ENCODE results near the gene SMAD3.
A peak's percentile ranks its signal among the peaks of the same experiment; 100 is the strongest.
"Not testable (repeated sequence)": the region's sequence is repeated elsewhere in the genome, so short reads cannot be mapped to it uniquely, and the experiment has no call there.

SMAD3 gene

DNA sequence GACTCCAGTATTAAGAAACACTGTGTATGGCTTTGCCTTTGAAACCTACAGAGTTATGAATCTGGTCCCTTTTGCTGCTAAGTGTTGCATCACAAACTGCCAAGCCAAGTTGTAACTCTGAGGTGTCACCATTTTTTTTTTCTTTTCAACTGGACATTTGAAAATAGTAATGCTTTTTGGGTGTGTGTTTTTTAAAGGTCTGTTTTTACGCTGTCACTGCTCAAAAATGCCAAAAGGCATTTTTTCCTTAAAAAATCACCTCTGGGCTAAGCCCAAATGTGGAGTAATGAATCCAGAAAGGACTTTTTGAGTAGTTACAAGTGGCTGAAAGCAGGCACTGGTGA, 9.5 kb downstream of the SMAD3 start:
- Mint-ChIP-seq H3K9me3 (no peaks in the 10 kb centered on the region), H3K4me3 (no peak overlapping the region), H3K36me3 (ENCODE audit: low read depth) (peaks cover 11% of the 10 kb centered on the region), H3K27me3 (peaks cover 9% of the 10 kb centered on the region), H3K4me1 (ENCODE audit: low read depth) (peaks cover 52% of the 10 kb centered on the region), H3K27ac (peak overlapping the region; percentile 69)
- intact Hi-C loops (cut with micrococcal nuclease) = no loop called here

DNA sequence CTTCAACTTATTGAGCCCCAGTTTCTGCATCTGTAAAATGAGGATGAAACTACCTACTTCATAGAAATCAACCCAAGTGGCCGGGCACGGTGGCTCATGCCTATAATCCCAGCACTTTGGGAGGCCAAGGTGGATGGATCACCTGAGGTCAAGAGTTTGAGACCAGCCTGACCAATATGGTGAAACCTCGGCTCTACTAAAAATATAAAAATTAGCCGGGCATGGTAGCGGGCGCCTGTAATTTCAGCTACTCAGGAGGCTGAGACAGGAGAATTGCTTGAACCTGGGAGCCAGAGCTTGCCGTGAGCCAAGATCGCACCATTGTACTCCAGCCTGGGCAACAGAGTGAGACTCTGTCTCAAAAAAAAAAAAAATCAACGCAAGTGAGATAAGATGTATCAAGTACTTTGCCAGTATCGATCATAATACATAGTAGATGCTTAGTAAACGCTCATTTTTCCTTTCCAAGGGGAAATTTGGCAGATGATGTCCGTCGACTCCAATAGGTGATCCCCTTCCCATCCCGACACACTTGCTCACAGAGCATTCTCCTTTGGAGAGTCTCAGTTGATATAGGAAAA, 10.2 kb downstream of the SMAD3 start:
- H3K9me3 Mint-ChIP-seq; H3K4me3 Mint-ChIP-seq; intact Hi-C loops (cut with micrococcal nuclease); H3K27ac Mint-ChIP-seq: not testable (repeated sequence)
- H3K4me1 Mint-ChIP-seq (ENCODE audit: low read depth) = peaks cover 60% of the 10 kb centered on the region
- peaks cover 11% of the 10 kb centered on the region for H3K27me3 Mint-ChIP-seq
- peaks cover 11% of the 10 kb centered on the region for H3K36me3 Mint-ChIP-seq (ENCODE audit: low read depth)

DNA sequence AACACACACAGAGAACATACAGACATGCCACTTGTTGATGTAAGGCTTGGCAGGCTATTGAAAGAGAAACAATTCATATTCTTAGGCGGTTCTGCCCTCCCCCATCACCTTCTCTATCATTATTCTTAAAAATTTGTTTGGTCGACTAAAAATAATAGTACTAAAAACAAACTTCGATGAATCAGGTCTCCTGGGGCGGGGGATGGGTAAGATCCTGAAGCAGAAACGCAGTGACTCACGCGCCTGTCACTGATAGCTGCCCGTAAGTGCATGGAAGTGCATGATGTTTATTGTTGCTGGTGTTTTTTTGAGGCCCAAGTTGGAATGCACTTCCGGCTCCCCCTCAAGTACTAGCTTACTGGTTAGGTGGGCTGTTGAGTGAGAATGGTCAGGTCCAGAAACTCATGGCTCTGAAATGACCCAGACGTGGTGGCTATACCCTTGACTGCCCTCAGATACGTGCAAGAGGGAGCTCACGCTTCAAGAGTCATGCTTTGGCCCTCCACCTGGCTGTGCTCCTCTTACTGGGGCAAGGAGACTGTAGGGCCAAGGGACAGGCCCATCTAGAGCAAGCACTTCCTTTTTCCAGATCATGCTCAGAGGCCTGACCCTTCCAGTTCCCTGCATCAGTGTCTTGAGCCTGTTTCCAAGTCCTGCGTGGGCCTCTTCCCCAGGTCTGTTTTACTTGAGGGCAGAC, 10.9 kb downstream of the SMAD3 start:
- H3K4me1 Mint-ChIP-seq (ENCODE audit: low read depth) = peaks cover 66% of the 10 kb centered on the region
- no peak overlapping the region for H3K4me3 Mint-ChIP-seq
- no peaks in the 10 kb centered on the region for H3K9me3 Mint-ChIP-seq
- intact Hi-C loops (cut with micrococcal nuclease) = no loop called here
- no peak overlapping the region for H3K27ac Mint-ChIP-seq
- peaks cover 5% of the 10 kb centered on the region for H3K36me3 Mint-ChIP-seq (ENCODE audit: low read depth)
- H3K27me3 Mint-ChIP-seq = peaks cover 7% of the 10 kb centered on the region

DNA sequence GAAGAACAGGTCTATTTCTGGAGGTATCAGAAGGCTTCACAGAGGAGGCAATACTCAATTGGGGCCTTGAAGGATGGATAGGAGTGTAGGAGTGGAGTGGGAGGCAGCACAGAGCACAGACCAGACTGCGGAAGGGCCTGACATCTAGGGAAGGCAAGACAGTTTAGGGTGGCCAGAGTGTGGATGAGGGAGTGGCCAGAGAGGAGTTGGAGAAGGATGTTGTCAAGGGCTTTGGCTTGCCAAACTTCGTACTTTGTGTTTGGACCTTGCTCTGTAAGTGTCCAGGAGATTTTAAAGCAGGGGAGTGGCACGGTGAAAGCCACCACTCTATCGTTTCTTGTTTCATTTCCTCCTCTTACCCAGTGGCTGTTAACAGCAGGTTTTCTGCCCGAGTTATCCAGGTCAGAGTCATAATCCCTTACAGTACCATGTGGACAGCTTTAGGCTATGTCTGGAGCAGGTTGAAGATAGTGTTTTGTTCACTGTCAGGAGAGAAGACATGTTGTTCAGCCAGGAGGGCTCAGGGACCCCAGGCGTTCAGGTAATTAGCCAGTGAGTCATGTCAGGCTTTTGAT, 12.3 kb downstream of the SMAD3 start:
- intact Hi-C loops (cut with micrococcal nuclease) = no loop called here
- Mint-ChIP-seq H3K4me3 (no peak overlapping the region), H3K9me3 (no peaks in the 10 kb centered on the region), H3K27me3 (peaks cover 6% of the 10 kb centered on the region), H3K27ac (no peak overlapping the region), H3K36me3 (ENCODE audit: low read depth) (no peaks in the 10 kb centered on the region), H3K4me1 (ENCODE audit: low read depth) (peaks cover 73% of the 10 kb centered on the region)

DNA sequence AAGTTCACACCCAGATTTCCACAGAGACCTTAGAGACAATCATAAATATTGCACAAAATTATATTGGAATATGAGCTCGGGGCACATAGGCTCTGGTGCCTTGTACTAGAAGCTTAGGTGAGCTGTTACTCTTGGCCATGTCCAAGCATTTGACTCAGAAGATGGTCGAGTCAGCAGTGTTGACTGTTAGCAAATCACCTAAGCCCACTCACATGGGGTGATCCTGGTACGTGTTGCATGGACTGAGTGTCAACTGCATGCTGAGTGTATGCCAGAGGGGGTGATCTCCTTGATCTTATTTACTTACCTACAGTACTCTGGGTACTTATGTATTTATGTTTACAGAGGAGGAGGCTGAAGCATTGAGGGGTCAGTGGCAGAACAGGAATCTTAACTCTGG, 14.0 kb downstream of the SMAD3 start:
- peaks cover 84% of the 10 kb centered on the region for H3K4me1 Mint-ChIP-seq (ENCODE audit: low read depth)
- H3K36me3 Mint-ChIP-seq (ENCODE audit: low read depth) = no peaks in the 10 kb centered on the region
- intact Hi-C loops (cut with micrococcal nuclease) = no loop called here
- H3K27ac Mint-ChIP-seq = no peak overlapping the region
- no peaks in the 10 kb centered on the region for H3K9me3 Mint-ChIP-seq
- no peak overlapping the region for H3K4me3 Mint-ChIP-seq
- H3K27me3 Mint-ChIP-seq = peaks cover 11% of the 10 kb centered on the region

DNA sequence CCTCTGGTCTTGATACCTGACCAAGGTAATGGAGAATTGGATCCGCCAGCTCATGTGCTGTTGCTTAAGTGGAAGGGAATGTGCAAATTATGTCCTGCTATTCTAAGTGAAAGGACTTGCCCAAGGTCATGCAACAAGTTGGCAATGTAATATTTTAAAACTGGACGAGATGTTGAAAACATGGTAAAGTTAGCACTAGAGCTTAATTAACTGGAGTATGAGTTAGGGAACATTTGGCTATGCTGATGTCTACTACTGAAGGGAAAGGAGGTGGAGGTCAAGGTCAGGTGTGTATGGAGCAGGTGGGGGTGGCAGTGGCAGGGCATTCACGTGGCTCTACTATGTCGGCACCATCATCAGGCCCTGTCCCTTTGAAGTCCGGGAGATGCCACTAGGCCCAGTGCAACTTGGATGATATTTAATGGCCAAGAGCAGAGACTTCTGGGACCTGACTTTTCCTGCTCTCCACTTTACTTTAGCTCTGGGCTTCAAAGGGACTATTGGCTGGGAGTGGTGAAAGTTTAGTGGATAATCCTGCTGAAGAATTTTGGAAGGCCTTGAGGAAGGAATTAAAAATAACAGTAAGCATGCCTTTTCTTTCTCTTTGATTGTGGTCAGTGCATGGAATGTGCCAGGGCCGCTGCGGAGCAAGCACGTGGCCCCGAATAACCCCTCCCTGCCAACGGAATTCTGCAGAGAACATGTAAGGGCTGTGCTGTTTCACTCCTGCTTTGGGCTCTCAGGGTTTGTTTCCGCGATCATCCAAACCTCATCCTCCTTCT, 14.9 kb downstream of the SMAD3 start:
- no peaks in the 10 kb centered on the region for H3K36me3 Mint-ChIP-seq (ENCODE audit: low read depth)
- intact Hi-C loops (cut with micrococcal nuclease) = loop anchor here (5.0 kb wide), 2 partner anchors 53 to 133 kb away; no protein-coding TSS in a partner anchor
- peaks cover 84% of the 10 kb centered on the region for H3K4me1 Mint-ChIP-seq (ENCODE audit: low read depth)
- no peak overlapping the region for H3K4me3 Mint-ChIP-seq
- H3K27ac Mint-ChIP-seq = peak overlapping the region; percentile 32
- H3K27me3 Mint-ChIP-seq = peaks cover 11% of the 10 kb centered on the region
- no peaks in the 10 kb centered on the region for H3K9me3 Mint-ChIP-seq

DNA sequence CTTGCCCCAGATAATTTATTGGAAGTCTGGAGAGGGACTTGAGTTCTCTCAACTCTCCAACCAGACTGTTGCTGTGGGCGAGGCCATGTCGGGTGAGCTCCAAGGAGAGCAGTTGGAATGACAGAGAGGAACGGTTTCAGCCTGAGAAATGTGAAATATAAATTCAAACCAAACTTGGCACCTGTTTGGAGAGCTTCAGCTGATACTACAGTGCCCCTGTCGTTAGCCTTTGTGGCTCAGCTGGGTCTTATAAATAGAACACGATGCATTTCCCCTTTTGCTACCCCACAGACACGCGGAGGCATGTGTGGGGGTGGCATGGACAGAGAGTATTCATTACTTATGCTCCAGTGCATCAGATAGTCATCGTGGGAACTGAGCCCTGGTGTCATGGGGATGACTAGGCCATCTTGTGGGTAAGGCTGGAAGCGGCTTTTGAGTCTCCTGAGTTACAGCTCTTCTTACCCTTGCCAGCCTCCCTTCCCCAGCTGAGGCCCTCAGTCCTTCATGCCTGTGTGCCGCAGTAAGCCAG, 15.6 kb downstream of the SMAD3 start:
- intact Hi-C loops (cut with micrococcal nuclease) = loop anchor here (5.0 kb wide), 2 partner anchors 54 to 134 kb away; no protein-coding TSS in a partner anchor
- H3K27ac Mint-ChIP-seq = peak overlapping the region; percentile 32
- H3K4me1 Mint-ChIP-seq (ENCODE audit: low read depth) = peaks cover 85% of the 10 kb centered on the region
- peaks cover 11% of the 10 kb centered on the region for H3K27me3 Mint-ChIP-seq
- H3K9me3 Mint-ChIP-seq = no peaks in the 10 kb centered on the region
- H3K4me3 Mint-ChIP-seq = peak overlapping the region; percentile 15
- no peaks in the 10 kb centered on the region for H3K36me3 Mint-ChIP-seq (ENCODE audit: low read depth)

DNA sequence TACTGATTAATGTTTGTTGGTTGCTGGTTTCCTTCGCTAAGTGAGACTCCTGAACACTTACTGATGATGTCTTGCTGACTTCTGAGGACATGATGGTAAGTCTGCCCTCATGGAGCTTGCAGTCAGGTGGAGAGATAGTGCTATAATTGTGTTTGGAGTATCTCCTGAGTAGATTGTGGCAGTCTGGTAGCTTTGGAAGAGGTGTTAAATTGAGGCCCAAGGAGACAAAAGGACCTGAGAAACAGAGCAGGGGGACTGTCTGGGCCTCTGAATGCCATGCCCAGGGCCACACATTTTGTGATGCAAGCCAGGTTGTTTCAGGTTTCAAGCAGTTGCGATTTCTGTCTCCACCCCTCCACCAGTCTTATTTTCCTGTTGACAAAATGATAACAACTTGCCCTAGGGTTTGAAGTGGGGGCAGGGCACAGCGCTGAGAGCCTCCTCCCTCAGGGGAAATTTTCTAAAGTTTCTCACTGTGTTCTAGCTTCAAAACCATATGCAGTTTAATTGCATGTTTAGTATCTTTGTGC, 16.7 kb downstream of the SMAD3 start:
- peaks cover 85% of the 10 kb centered on the region for H3K4me1 Mint-ChIP-seq (ENCODE audit: low read depth)
- intact Hi-C loops (cut with micrococcal nuclease) = loop anchor here (5.0 kb wide), 2 partner anchors 55 to 135 kb away; no protein-coding TSS in a partner anchor
- H3K4me3 Mint-ChIP-seq = no peak overlapping the region
- H3K27me3 Mint-ChIP-seq = peaks cover 11% of the 10 kb centered on the region
- no peaks in the 10 kb centered on the region for H3K36me3 Mint-ChIP-seq (ENCODE audit: low read depth)
- H3K27ac Mint-ChIP-seq = no peak overlapping the region
- no peaks in the 10 kb centered on the region for H3K9me3 Mint-ChIP-seq

DNA sequence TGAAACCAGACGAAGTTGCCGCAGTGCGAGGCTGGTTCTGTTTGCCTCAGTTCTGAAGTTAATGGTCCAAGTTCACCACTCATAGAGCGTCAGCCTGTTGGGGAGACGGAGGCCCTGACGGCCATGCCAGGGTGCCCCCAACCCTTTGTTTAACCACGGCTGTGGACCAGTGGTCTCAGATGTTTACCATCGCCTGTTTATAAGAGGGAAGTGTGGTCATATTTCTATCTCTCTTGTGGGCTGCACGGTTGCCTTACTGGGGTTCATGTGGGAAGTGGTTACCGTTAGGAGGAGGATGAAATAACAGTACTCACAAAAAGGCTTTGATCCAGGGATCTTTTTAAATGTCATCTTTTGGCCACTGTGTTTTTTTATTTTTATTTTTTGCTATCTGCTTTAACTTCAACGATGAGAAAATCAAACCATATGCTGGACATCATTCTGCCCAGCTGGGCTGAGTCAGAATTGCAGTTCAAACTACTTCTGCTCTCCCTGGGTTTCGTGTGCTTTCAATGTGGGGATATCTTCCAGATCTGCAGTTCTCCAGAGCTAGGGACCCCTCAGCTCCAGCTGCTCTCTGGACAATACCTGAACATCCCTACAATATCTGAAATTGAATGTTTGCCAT, 17.8 kb downstream of the SMAD3 start:
- H3K4me1 Mint-ChIP-seq (ENCODE audit: low read depth) = peaks cover 83% of the 10 kb centered on the region
- peak overlapping the region; percentile 58 for H3K27ac Mint-ChIP-seq
- H3K4me3 Mint-ChIP-seq = no peak overlapping the region
- H3K27me3 Mint-ChIP-seq = peaks cover 12% of the 10 kb centered on the region
- no peaks in the 10 kb centered on the region for H3K9me3 Mint-ChIP-seq
- intact Hi-C loops (cut with micrococcal nuclease) = loop anchor here (5.0 kb wide), 2 partner anchors 56 to 136 kb away; no protein-coding TSS in a partner anchor
- no peaks in the 10 kb centered on the region for H3K36me3 Mint-ChIP-seq (ENCODE audit: low read depth)

DNA sequence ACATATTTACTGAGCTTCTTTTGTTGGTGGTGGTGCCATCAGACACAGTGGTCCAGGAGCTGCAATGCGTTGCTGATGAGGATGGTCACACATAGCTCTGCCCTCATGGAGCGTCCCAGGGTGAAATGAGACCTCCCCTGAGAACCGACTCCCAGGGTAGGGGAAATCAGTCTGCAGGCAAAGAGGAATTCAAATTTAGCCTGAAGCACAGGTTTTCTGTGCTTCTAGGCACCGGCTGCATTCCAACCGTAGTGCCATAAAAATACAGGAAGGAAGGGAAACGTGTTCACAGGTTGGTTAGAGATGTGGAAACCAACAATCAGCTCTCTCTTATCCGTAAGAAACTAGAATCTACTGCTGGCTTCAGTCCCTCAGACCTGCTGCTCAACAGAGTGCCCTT, 19.2 kb downstream of the SMAD3 start:
- Mint-ChIP-seq H3K4me1 (ENCODE audit: low read depth) (peaks cover 91% of the 10 kb centered on the region), H3K27me3 (peaks cover 25% of the 10 kb centered on the region)
- intact Hi-C loops (cut with micrococcal nuclease) = loop anchor here (5.0 kb wide), 2 partner anchors 57 to 137 kb away; no protein-coding TSS in a partner anchor

DNA sequence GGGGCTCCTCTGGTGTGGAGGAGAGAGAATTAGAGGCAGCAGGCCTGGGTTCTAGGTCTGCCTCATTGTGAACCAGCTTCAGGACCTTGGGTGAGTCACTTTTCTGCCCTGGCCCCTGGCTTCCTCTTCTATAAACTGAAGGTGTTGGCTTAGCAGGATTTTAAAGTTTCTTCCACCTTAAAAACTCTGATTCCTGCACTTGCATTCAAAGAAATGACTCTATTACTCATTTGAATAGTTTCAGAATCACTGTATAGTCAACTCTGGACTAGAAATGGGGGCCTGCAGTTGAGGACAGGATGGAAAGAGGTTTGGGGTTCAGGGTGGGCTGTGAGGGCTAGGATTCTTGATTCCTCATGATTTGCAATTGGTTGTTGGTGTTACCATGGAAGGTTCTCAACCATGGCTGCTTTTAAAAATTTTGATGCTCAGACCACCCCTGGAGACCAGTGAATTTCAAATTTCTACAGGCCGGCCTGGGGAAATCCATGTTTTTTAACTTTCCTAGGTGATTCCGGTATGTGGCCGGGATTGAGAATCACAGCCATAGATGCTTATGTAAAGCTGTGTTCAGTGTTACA, 19.9 kb downstream of the SMAD3 start:
- no peak overlapping the region for H3K4me3 Mint-ChIP-seq
- peaks cover 91% of the 10 kb centered on the region for H3K4me1 Mint-ChIP-seq (ENCODE audit: low read depth)
- no peaks in the 10 kb centered on the region for H3K36me3 Mint-ChIP-seq (ENCODE audit: low read depth)
- intact Hi-C loops (cut with micrococcal nuclease) = no loop called here
- H3K9me3 Mint-ChIP-seq = no peaks in the 10 kb centered on the region
- no peak overlapping the region for H3K27ac Mint-ChIP-seq
- H3K27me3 Mint-ChIP-seq = peaks cover 27% of the 10 kb centered on the region

More for the DNA sequence above, 19.2 kb downstream of the SMAD3 start:
- H3K4me3 Mint-ChIP-seq = no peak overlapping the region
- H3K36me3 Mint-ChIP-seq (ENCODE audit: low read depth) = no peaks in the 10 kb centered on the region
- no peaks in the 10 kb centered on the region for H3K9me3 Mint-ChIP-seq
- no peak overlapping the region for H3K27ac Mint-ChIP-seq

DNA sequence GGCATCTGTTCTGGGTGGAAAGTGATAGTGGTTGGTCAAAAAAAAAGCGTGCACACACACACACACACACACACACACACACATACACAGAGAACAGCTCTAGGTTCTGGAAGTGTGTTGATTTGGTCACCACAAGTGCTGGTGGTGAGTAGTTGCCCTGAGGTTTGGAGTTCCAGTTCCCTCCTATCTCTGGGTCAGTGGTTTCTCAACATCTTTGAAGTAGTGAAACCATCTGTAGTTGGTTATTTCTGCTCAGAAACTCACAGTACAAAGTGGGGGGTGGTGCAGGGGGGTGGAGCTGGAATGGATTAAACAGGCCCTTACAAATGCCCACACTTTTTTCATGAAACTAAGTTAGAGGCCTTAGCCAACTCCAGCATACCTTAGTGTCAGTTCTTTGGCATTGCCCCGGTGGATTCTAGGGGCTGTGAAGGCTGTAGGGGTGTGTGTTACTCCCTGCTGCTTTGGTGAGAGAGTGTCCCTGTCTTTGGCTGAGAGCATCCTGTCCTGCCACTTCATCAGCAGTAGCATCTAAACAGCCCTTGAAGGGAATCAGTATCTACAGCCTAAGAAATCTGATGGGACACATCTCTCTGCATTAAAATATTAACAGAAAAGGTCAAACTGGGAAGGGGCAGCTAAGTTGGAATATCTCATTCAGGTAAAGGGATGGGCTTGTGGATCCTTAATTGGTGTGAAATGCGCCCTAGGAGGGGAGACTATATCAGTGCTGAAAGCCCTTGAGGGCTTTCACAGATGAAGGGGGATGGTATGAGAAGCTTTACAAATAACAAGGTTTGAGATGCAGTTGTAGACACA, 20.6 kb downstream of the SMAD3 start:
- Mint-ChIP-seq H3K4me3 (no peak overlapping the region), H3K4me1 (ENCODE audit: low read depth) (peaks cover 91% of the 10 kb centered on the region), H3K36me3 (ENCODE audit: low read depth) (no peaks in the 10 kb centered on the region), H3K27ac (peak overlapping the region; percentile 42), H3K9me3 (no peaks in the 10 kb centered on the region), H3K27me3 (peaks cover 33% of the 10 kb centered on the region)
- intact Hi-C loops (cut with micrococcal nuclease) = no loop called here
